ENCODE results near the gene KCNMA1. TPM values are rescaled to one million over a fixed set of nuclear protein-coding genes. Genes with fewer than 3 reads are reported as not detected.

The KCNMA1 gene
- total RNA-seq, 1 experiment from 2014 or later: 0.49 TPM

GRCh38 chr10:77293773-77294172 lies 343.8 kb downstream of the KCNMA1 start:
- Histone ChIP-seq H3K4me2 (ENCODE audit: low read length) (no peak overlapping the region), H3K79me2 (ENCODE audit: insufficient read depth, low read length) (no peaks in the 10 kb centered on the region), H3K4me3 (replicated peaks in 1 of 2; ENCODE audit: low read depth in 1 of 2, low read length in 2 of 2) (no peak overlapping the region), H3K9me2 (ENCODE audit: insufficient read depth) (no peaks in the 10 kb centered on the region), H3K27me3 (ENCODE audit: insufficient read depth, low read length) (peaks cover 55% of the 10 kb centered on the region), H4K20me1 (ENCODE audit: insufficient read depth) (no peaks in the 10 kb centered on the region), H3K9me3 (ENCODE audit: control insufficient read depth in 1 of 2, insufficient read depth in 1 of 2, low read depth in 1 of 2, low read length in 2 of 2) (no peaks in the 10 kb centered on the region), H3K27ac (ENCODE audit: low read depth, low read length) (no peak overlapping the region), H3K36me3 (ENCODE audit: control insufficient read depth in 1 of 2, insufficient read depth in 2 of 2, low read length in 2 of 2) (no peaks in the 10 kb centered on the region), H2AFZ (ENCODE audit: low read depth, low read length, poor library complexity, severe bottlenecking) (no peak overlapping the region), H3K4me1 (ENCODE audit: control insufficient read depth in 1 of 2, insufficient read depth in 2 of 2, low read length in 2 of 2) (no peaks in the 10 kb centered on the region), H3K9ac (ENCODE audit: low read length) (no peak overlapping the region)
- POLR2A ChIA-PET: no interaction called here
- intact Hi-C loops (cut with micrococcal nuclease): no loop called here
- TF ChIP-seq SIN3A (IDR thresholded peaks at IDR 0.05; ENCODE audit: low read depth) (no peak), CEBPB (IDR thresholded peaks at IDR 0.05; ENCODE audit: low read depth) (no peak), FOSL1 (IDR thresholded peaks at IDR 0.05; ENCODE audit: low read depth) (no peak), ZFX (IDR thresholded peaks at IDR 0.05) (no peak), RAD21 (IDR thresholded peaks at IDR 0.05; ENCODE audit: low read depth) (no peak), CBX3 (IDR thresholded peaks at IDR 0.05; ENCODE audit: low read depth) (no peak), POLR2A (IDR thresholded peaks at IDR 0.05; ENCODE audit: borderline replicate concordance, extremely low read depth, insufficient read depth, insufficient read length) (no peak), SRF (IDR thresholded peaks at IDR 0.05; ENCODE audit: low read depth) (no peak), EZH2phosphoT487 (IDR thresholded peaks at IDR 0.05; ENCODE audit: borderline replicate concordance) (no peak), ZBTB33 (IDR thresholded peaks at IDR 0.05; ENCODE audit: extremely low read depth, insufficient replicate concordance, low read length) (no peak), ELF1 (IDR thresholded peaks at IDR 0.05; ENCODE audit: borderline replicate concordance, low read depth) (no peak), JUND (IDR thresholded peaks at IDR 0.05) (no peak), YY1 (IDR thresholded peaks at IDR 0.05; ENCODE audit: extremely low read depth, insufficient replicate concordance, low read depth, low read length) (no peak), POLR2AphosphoS5 (IDR thresholded peaks at IDR 0.05; ENCODE audit: low read depth, low read length) (no peak)
- TF ChIP-seq, protein P1, sequence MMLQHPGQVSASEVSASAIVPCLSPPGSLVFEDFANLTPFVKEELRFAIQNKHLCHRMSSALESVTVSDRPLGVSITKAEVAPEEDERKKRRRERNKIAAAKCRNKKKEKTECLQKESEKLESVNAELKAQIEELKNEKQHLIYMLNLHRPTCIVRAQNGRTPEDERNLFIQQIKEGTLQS (IDR thresholded peaks at IDR 0.05): no peak
- RAD21 ChIA-PET (ENCODE audit: low non-redundant PET in 1 of 2, low total read pairs in 2 of 2, uncharacterized antibody in 2 of 2, unreplicated experiment in 2 of 2): no interaction called here
- CTCF ChIA-PET: no interaction called here
- DNase-seq (ENCODE audit: low read depth, low spot score) (no peak), ATAC-seq (no peak)
- no TSS peak for BruUV-seq (replicated peaks)

Data from HCT116 (cell line).